B cell (primary cell): Measurements from ENCODE around the gene APOLD1. TPM values are rescaled to one million over a fixed set of nuclear protein-coding genes. Genes with fewer than 3 reads are reported as not detected.

Source experiments
- ATAC-seq: fragments of 200-7000 bp; cut with Tn5 transposase; one replicate; pipeline ENCODE4 v1.10.0; 2021; ENCODE audit warnings: low read depth, mild to moderate bottlenecking, moderate number of reproducible peaks, moderate library complexity
- CTCF ChIA-PET: fragments of 350-600 bp; sonication (Branson Sonifier 250); formaldehyde crosslinking; loops from one replicate; lab custom pipeline; 2021; ENCODE audit warnings: antibody characterized with exemption, inconsistent platforms; lab: Charles Lee
- POLR2A ChIA-PET: fragments of 350-600 bp; sonication (Branson Sonifier 250); formaldehyde crosslinking; loops from one replicate; lab custom pipeline; 2021; ENCODE audit warnings: antibody characterized with exemption; lab: Charles Lee
- DNase-seq: peaks from one replicate; pipeline ENCODE4 v3.0.0; 2013
- H2AFZ ChIP-seq: 2 replicates; pipeline ENCODE4 v1.6.1; 2012; ENCODE audit warnings: mild to moderate bottlenecking, low read depth, low read length; ENCODE audit not compliant: insufficient read depth, poor library complexity, severe bottlenecking
- H3K27ac ChIP-seq, 2 donors: 1 replicate in 1 of 2; 2 replicates in 1 of 2; pipeline ENCODE4 v1.5.1; 2012 to 2013; ENCODE audit warnings: low read length in 2 of 2, mild to moderate bottlenecking in 2 of 2, moderate library complexity in 1 of 2
- H3K27me3 ChIP-seq, 4 experiments: fragments of 200-600 bp in 1 of 4; sonication (generic) in 1 of 4; replicated peaks in 1 of 4; 1 replicate in 2 of 4; 2 replicates in 2 of 4; pipeline versions ENCODE4 v1.6.1 to v1.7.0; 2013 to 2016; ENCODE audit warnings: low read length in 3 of 4, mild to moderate bottlenecking in 2 of 4, mixed read lengths in 1 of 4, moderate library complexity in 1 of 4; ENCODE audit not compliant: insufficient read depth in 4 of 4, control insufficient read depth in 3 of 4; ENCODE audit errors: control extremely low read depth in 1 of 4
- H3K36me3 ChIP-seq, 2 experiments: replicated peaks in 1 of 2; 1 replicate in 1 of 2; 2 replicates in 1 of 2; pipeline versions ENCODE4 v1.6.1 to v1.7.1; 2013; ENCODE audit warnings: low read length in 1 of 2; ENCODE audit not compliant: insufficient read depth in 2 of 2, control insufficient read depth in 1 of 2; ENCODE audit errors: control extremely low read depth in 1 of 2, extremely low read depth in 1 of 2
- H3K4me1 ChIP-seq, 2 donors: fragments of 200-600 bp in 1 of 2; sonication (generic) in 1 of 2; 1 replicate in 1 of 2; 2 replicates in 1 of 2; pipeline versions ENCODE4 v1.5.1 to v1.6.1; 2013 to 2017; ENCODE audit warnings: low read length in 2 of 2; ENCODE audit not compliant: control insufficient read depth in 2 of 2, insufficient read depth in 2 of 2
- H3K4me2 ChIP-seq: replicated peaks from 2 replicates; pipeline ENCODE3; 2012; ENCODE audit warnings: mild to moderate bottlenecking, low read depth, low read length; ENCODE audit not compliant: poor library complexity, severe bottlenecking
- H3K4me3 ChIP-seq, 5 experiments: fragments of 200-600 bp in 1 of 5; sonication (generic) in 1 of 5; 1 replicate in 3 of 5; 2 replicates in 2 of 5; pipeline versions ENCODE4 v1.5.1 to v1.7.0; 2011 to 2016; ENCODE audit warnings: low read length in 4 of 5, mild to moderate bottlenecking in 4 of 5, low read depth in 2 of 5, control low read depth in 1 of 5, moderate library complexity in 1 of 5; ENCODE audit not compliant: insufficient read depth in 1 of 5; ENCODE audit errors: control extremely low read depth in 1 of 5, extremely low read depth in 1 of 5
- H3K79me2 ChIP-seq: fragments of 200-600 bp; sonication (generic); one replicate; pipeline ENCODE4 v1.6.0; 2016; ENCODE audit warnings: low read length; ENCODE audit not compliant: control insufficient read depth, insufficient read depth
- H3K9ac ChIP-seq: fragments of 200-600 bp; sonication (generic); 2 replicates; pipeline ENCODE4 v1.6.1; 2017; ENCODE audit warnings: mild to moderate bottlenecking, low read length, moderate library complexity
- H3K9me3 ChIP-seq, 3 donors: one replicate each; pipeline versions ENCODE4 v1.6.1 to v1.7.1; 2013; ENCODE audit warnings: low read length in 2 of 3; ENCODE audit not compliant: control insufficient read depth in 2 of 3, insufficient read depth in 1 of 3; ENCODE audit errors: control extremely low read depth in 1 of 3
- H4K20me1 ChIP-seq: 2 replicates; pipeline ENCODE4 v1.6.0; 2012; ENCODE audit warnings: mild to moderate bottlenecking, low read length; ENCODE audit not compliant: insufficient read depth, control insufficient read depth, poor library complexity, severe bottlenecking
- H3K27ac Mint-ChIP-seq: one replicate; pipeline ENCODE4 v1.8.0; 2021; ENCODE audit warnings: mixed read lengths
- H3K27me3 Mint-ChIP-seq: one replicate; pipeline ENCODE4 v1.8.0; 2021; ENCODE audit warnings: mixed read lengths
- H3K4me1 Mint-ChIP-seq: one replicate; pipeline ENCODE4 v1.8.0; 2021; ENCODE audit warnings: mixed read lengths
- H3K4me3 Mint-ChIP-seq: one replicate; pipeline ENCODE4 v1.8.0; 2021; ENCODE audit warnings: mixed read lengths
- H3K9me3 Mint-ChIP-seq: one replicate; pipeline ENCODE4 v1.8.0; 2022; ENCODE audit warnings: mixed read lengths; ENCODE audit not compliant: insufficient read depth
- CTCF ChIP-seq: fragments of 200-600 bp; IDR thresholded peaks from one replicate; pipeline ENCODE4 v1.8.0; 2022; ENCODE audit warnings: antibody characterized with exemption, mild to moderate bottlenecking
- EZH2 ChIP-seq: IDR thresholded peaks from 2 replicates; pipeline ENCODE4 v1.6.1; 2012; ENCODE audit warnings: borderline replicate concordance, low read depth, mild to moderate bottlenecking, moderate library complexity, low read length; ENCODE audit not compliant: insufficient read depth, poor library complexity, severe bottlenecking
- WGBS: methylation state at CpG from one replicate; pipeline ENCODE4 v1.1.5; 2013; ENCODE audit warnings: missing lambda C conversion rate; ENCODE audit not compliant: insufficient coverage; 5-methylcytosine and 5-hydroxymethylcytosine counted together
- intact Hi-C: fragments of 100-400 bp; cut with micrococcal nuclease; formaldehyde crosslinking; loops from one replicate; pipeline ENCODE4 v1.10.0; 2022
- polyA plus RNA-seq: library from polyadenylated mRNA; depleted of rRNA; stranded (reverse); fragments of >200 nt; gene quantifications from 2 replicates; pipeline ENCODE4 v1.2.3, GENCODE V29; 2012
- total RNA-seq, 2 donors: library from RNA; stranded (reverse); fragments of 120-200 nt in 1 of 2; gene quantifications; 1 replicate in 1 of 2; 2 replicates in 1 of 2; pipeline versions ENCODE4 v1.2.3 to v1.2.4, GENCODE V29; 2013 to 2022

The APOLD1 gene
- total and polyA plus RNA-seq, 2 donors (not counting 1 experiment from before 2014, with no cell fraction given): 1.5 to 4.7 TPM

GRCh38 chr12:12748044-12748443 lies 37.4 kb upstream of the APOLD1 start:
- peaks cover 13% of the 10 kb centered on the region for H3K79me2 ChIP-seq
- no peak overlapping the region for H3K9ac ChIP-seq
- no peak overlapping the region for H3K4me3 ChIP-seq
- H3K4me2 ChIP-seq: no peak overlapping the region
- WGBS: 50% methylated on average over 2 of the region's 3 CpGs
- H3K9me3 ChIP-seq: no peaks in the 10 kb centered on the region
- H3K27ac ChIP-seq: no peak overlapping the region
- Mint-ChIP-seq H3K27ac (no peak overlapping the region), H3K9me3 (no peaks in the 10 kb centered on the region), H3K4me3 (no peak overlapping the region), H3K27me3 (no peaks in the 10 kb centered on the region), H3K4me1 (peaks cover 3% of the 10 kb centered on the region)
- no peaks in the 10 kb centered on the region for H3K4me1 ChIP-seq
- H4K20me1 ChIP-seq: no peaks in the 10 kb centered on the region
- H3K27me3 ChIP-seq: no peaks in the 10 kb centered on the region
- H3K36me3 ChIP-seq: peaks cover 0 to 4% of the 10 kb centered on the region in 2 experiments
- CTCF ChIA-PET: interaction anchor here (0.9 to 2.8 kb wide), 2 partner anchors 11 to 372 kb away, joined by 4 to 11 read pairs; no protein-coding TSS in a partner anchor
- intact Hi-C loops: no loop called here
- POLR2A ChIA-PET: no interaction called here
- ATAC-seq (no peak), DNase-seq (no peak)
- TF ChIP-seq CTCF (no peak), EZH2 (no peak)
- no peak overlapping the region for H2AFZ ChIP-seq

- Mint-ChIP-seq H3K4me3 (no peak overlapping the region), H3K27me3 (no peaks in the 10 kb centered on the region), H3K9me3 (no peaks in the 10 kb centered on the region), H3K4me1 (peaks cover 3% of the 10 kb centered on the region), H3K27ac (no peak overlapping the region)
- intact Hi-C loops: no loop called here
- Histone ChIP-seq H4K20me1 (no peaks in the 10 kb centered on the region), H3K9me3 (no peaks in the 10 kb centered on the region), H2AFZ (no peak overlapping the region), H3K9ac (no peak overlapping the region), H3K79me2 (peaks cover 7% of the 10 kb centered on the region), H3K4me2 (no peak overlapping the region), H3K36me3 (no peaks in the 10 kb centered on the region), H3K4me1 (no peaks in the 10 kb centered on the region), H3K27ac (no peak overlapping the region), H3K27me3 (no peaks in the 10 kb centered on the region), H3K4me3 (no peak overlapping the region)
- ChIA-PET CTCF (interaction anchor here (2.8 kb wide), 1 partner anchor 12 kb away, joined by 11 read pairs; no protein-coding TSS in a partner anchor), POLR2A (no interaction called here)
- TF ChIP-seq CTCF: no peak
- TF ChIP-seq EZH2: no peak
- ATAC-seq (no peak), DNase-seq (no peak)
- no CpG with 5 or more reads among the region's 7 CpGs for WGBS
These were observed 36.0 kb upstream of the APOLD1 start for GRCh38 chr12:12749433-12749832.
